AG09309 (cell line): ENCODE results near the gene KMT2C.
"Not testable (repeated sequence)": the region's sequence is repeated elsewhere in the genome, so short reads cannot be mapped to it uniquely, and the experiment has no call there.

ENCODE experiments used
- DNase-seq: peaks from one replicate; pipeline ENCODE4 v3.0.0-alpha.2; 2010; ENCODE audit warnings: low read depth
- H3K4me3 ChIP-seq: 2 replicates; pipeline ENCODE4 v1.5.1; 2011; ENCODE audit warnings: mild to moderate bottlenecking, low read depth, low read length, moderate library complexity; ENCODE audit not compliant: control insufficient read depth
- CTCF ChIP-seq: IDR thresholded peaks from 2 replicates; pipeline ENCODE4 v1.5.1; 2011; ENCODE audit warnings: mild to moderate bottlenecking, low read depth, low read length, inconsistent platforms; ENCODE audit not compliant: insufficient read depth, control insufficient read depth; ENCODE audit errors: missing control alignments

The KMT2C gene

GRCh38 chr7:152436111-152436930 lies 518 bp upstream of the KMT2C start:
- peak; percentile 54 for DNase-seq
- H3K4me3 ChIP-seq, result peak overlapping the region; percentile 43
- TF ChIP-seq CTCF, result no peak

- not testable (repeated sequence) for DNase-seq
- H3K4me3 ChIP-seq, result peak overlapping the region; percentile 69
Observed at GRCh38 chr7:152434511-152435383, 1.1 kb downstream of the KMT2C start.

GRCh38 chr7:152433721-152434490 lies 1.9 kb downstream of the KMT2C start:
- peak overlapping the region; percentile 69 for H3K4me3 ChIP-seq
- DNase-seq, result not testable (repeated sequence)

- H3K4me3 ChIP-seq, DNase-seq: not testable (repeated sequence)
Observed at GRCh38 chr7:152432735-152433134, 3.1 kb downstream of the KMT2C start.

- DNase-seq, result no peak
- TF ChIP-seq CTCF, result no peak
Observed at GRCh38 chr7:152430854-152431253, 4.9 kb downstream of the KMT2C start.

GRCh38 chr7:152430118-152430517 lies 5.7 kb downstream of the KMT2C start:
- DNase-seq, H3K4me3 ChIP-seq: not testable (repeated sequence)

More at GRCh38 chr7:152430854-152431253, 4.9 kb downstream of the KMT2C start:
- no peak overlapping the region for H3K4me3 ChIP-seq

- TF ChIP-seq CTCF, result no peak
- no peak for DNase-seq
- no peak overlapping the region for H3K4me3 ChIP-seq
Observed at GRCh38 chr7:152424348-152425108, 11.3 kb downstream of the KMT2C start.

GRCh38 chr7:152423991-152424347 lies 11.8 kb downstream of the KMT2C start:
- H3K4me3 ChIP-seq, result no peak overlapping the region
- no peak for TF ChIP-seq CTCF
- no peak for DNase-seq

GRCh38 chr7:152423171-152423570 lies 12.6 kb downstream of the KMT2C start:
- DNase-seq, H3K4me3 ChIP-seq: not testable (repeated sequence)

GRCh38 chr7:152420950-152421349 lies 14.9 kb downstream of the KMT2C start:
- DNase-seq, H3K4me3 ChIP-seq: not testable (repeated sequence)
